Measurements from ENCODE around the gene ICAM2. TPM values are rescaled to one million over a fixed set of nuclear protein-coding genes. Genes with fewer than 3 reads are reported as not detected.
"Not testable (repeated sequence)": the region's sequence is repeated elsewhere in the genome, so short reads cannot be mapped to it uniquely, and the experiment has no call there.

The ICAM2 gene
- total RNA-seq, 1 donor from 2014 or later = 62.2 TPM

- Mint-ChIP-seq H3K9me3 (no peaks in the 10 kb centered on the region), H3K36me3 (ENCODE audit: low read depth) (no peaks in the 10 kb centered on the region), H3K4me3 (no peak overlapping the region), H3K27ac (peak overlapping the region; percentile 58), H3K27me3 (peaks cover 18% of the 10 kb centered on the region), H3K4me1 (peaks cover 46% of the 10 kb centered on the region)
- intact Hi-C loops (cut with micrococcal nuclease) = loop anchor here (2.0 to 5.0 kb wide), 3 partner anchors 33 to 71 kb away; partner anchors contain the start of genes CD79B, GH1 and ICAM2
- DNase-seq = no peak
These were observed 30.6 kb downstream of the ICAM2 start for GRCh38 chr17:63989622-63990345.

GRCh38 chr17:63988741-63989621 is 31.5 kb downstream of the ICAM2 start:
- H3K9me3 Mint-ChIP-seq = no peaks in the 10 kb centered on the region
- peaks cover 16% of the 10 kb centered on the region for H3K27me3 Mint-ChIP-seq
- H3K4me3 Mint-ChIP-seq = no peak overlapping the region
- no peak for DNase-seq
- peaks cover 46% of the 10 kb centered on the region for H3K4me1 Mint-ChIP-seq
- intact Hi-C loops (cut with micrococcal nuclease) = loop anchor here (5.0 kb wide), 2 partner anchors 33 to 57 kb away; partner anchors contain the start of genes CD79B and ICAM2
- no peaks in the 10 kb centered on the region for H3K36me3 Mint-ChIP-seq (ENCODE audit: low read depth)
- no peak overlapping the region for H3K27ac Mint-ChIP-seq

- Mint-ChIP-seq H3K27ac (no peak overlapping the region), H3K4me1 (peaks cover 40% of the 10 kb centered on the region)
These were observed 32.3 kb downstream of the ICAM2 start for GRCh38 chr17:63988127-63988478.

GRCh38 chr17:63987221-63988126 is 33.0 kb downstream of the ICAM2 start:
- DNase-seq = no peak
- peaks cover 3% of the 10 kb centered on the region for H3K36me3 Mint-ChIP-seq (ENCODE audit: low read depth)
- no peak overlapping the region for H3K27ac Mint-ChIP-seq
- no peak overlapping the region for H3K4me3 Mint-ChIP-seq
- peaks cover 12% of the 10 kb centered on the region for H3K27me3 Mint-ChIP-seq
- H3K4me1 Mint-ChIP-seq = peaks cover 36% of the 10 kb centered on the region
- H3K9me3 Mint-ChIP-seq = peaks cover 5% of the 10 kb centered on the region
- intact Hi-C loops (cut with micrococcal nuclease) = loop anchor here (5.0 kb wide), 2 partner anchors 35 to 55 kb away; partner anchors contain the start of genes CD79B and ICAM2

More at GRCh38 chr17:63988127-63988478, 32.3 kb downstream of the ICAM2 start:
- no peak for DNase-seq
- H3K36me3 Mint-ChIP-seq (ENCODE audit: low read depth) = no peaks in the 10 kb centered on the region
- H3K4me3 Mint-ChIP-seq = no peak overlapping the region
- intact Hi-C loops (cut with micrococcal nuclease) = loop anchor here (5.0 kb wide), 2 partner anchors 34 to 56 kb away; partner anchors contain the start of genes CD79B and ICAM2
- no peaks in the 10 kb centered on the region for H3K9me3 Mint-ChIP-seq
- peaks cover 16% of the 10 kb centered on the region for H3K27me3 Mint-ChIP-seq

GRCh38 chr17:63986821-63987220 is 33.6 kb downstream of the ICAM2 start:
- Mint-ChIP-seq H3K36me3 (ENCODE audit: low read depth) (peaks cover 6% of the 10 kb centered on the region), H3K27me3 (peaks cover 10% of the 10 kb centered on the region), H3K4me3 (no peak overlapping the region), H3K9me3 (peaks cover 9% of the 10 kb centered on the region), H3K4me1 (peaks cover 31% of the 10 kb centered on the region), H3K27ac (peak overlapping the region; percentile 51)
- DNase-seq = no peak
- intact Hi-C loops (cut with micrococcal nuclease) = loop anchor here (5.0 kb wide), 2 partner anchors 35 to 55 kb away; partner anchors contain the start of genes CD79B and ICAM2

- Mint-ChIP-seq H3K27me3 (peaks cover 7% of the 10 kb centered on the region), H3K27ac (peak overlapping the region; percentile 85), H3K9me3 (peaks cover 11% of the 10 kb centered on the region), H3K4me1 (peaks cover 26% of the 10 kb centered on the region), H3K4me3 (peak overlapping the region; percentile 40), H3K36me3 (ENCODE audit: low read depth) (peaks cover 6% of the 10 kb centered on the region)
- DNase-seq = no peak
- intact Hi-C loops (cut with micrococcal nuclease) = loop anchor here (2.0 to 5.0 kb wide), 3 partner anchors 37 to 53 kb away; partner anchors contain the start of genes CD79B and ICAM2
These were observed 34.9 kb downstream of the ICAM2 start for GRCh38 chr17:63985387-63986140.

GRCh38 chr17:63984651-63985386 is 35.6 kb downstream of the ICAM2 start:
- peaks cover 4% of the 10 kb centered on the region for H3K27me3 Mint-ChIP-seq
- peaks cover 21% of the 10 kb centered on the region for H3K4me1 Mint-ChIP-seq
- peak overlapping the region; percentile 85 for H3K27ac Mint-ChIP-seq
- intact Hi-C loops (cut with micrococcal nuclease) = loop anchor here (2.0 to 5.0 kb wide), 3 partner anchors 37 to 53 kb away; partner anchors contain the start of genes CD79B and ICAM2
- H3K4me3 Mint-ChIP-seq = peak overlapping the region; percentile 40
- DNase-seq = peak; percentile 88
- peaks cover 6% of the 10 kb centered on the region for H3K36me3 Mint-ChIP-seq (ENCODE audit: low read depth)
- H3K9me3 Mint-ChIP-seq = peaks cover 11% of the 10 kb centered on the region

- Mint-ChIP-seq H3K9me3 (peaks cover 11% of the 10 kb centered on the region), H3K4me3 (no peak overlapping the region), H3K27ac (no peak overlapping the region), H3K4me1 (peaks cover 18% of the 10 kb centered on the region), H3K36me3 (ENCODE audit: low read depth) (peaks cover 6% of the 10 kb centered on the region), H3K27me3 (peaks cover 3% of the 10 kb centered on the region)
- intact Hi-C loops (cut with micrococcal nuclease) = loop anchor here (2.0 kb wide), 1 partner anchor 37 kb away; no protein-coding TSS in a partner anchor
- no peak for DNase-seq
These were observed 36.2 kb downstream of the ICAM2 start for GRCh38 chr17:63984236-63984635.

- H3K36me3 Mint-ChIP-seq (ENCODE audit: low read depth) = peaks cover 6% of the 10 kb centered on the region
- H3K4me3 Mint-ChIP-seq = no peak overlapping the region
- no peak for DNase-seq
- intact Hi-C loops (cut with micrococcal nuclease) = no loop called here
- H3K27ac Mint-ChIP-seq = no peak overlapping the region
- H3K4me1 Mint-ChIP-seq = peaks cover 18% of the 10 kb centered on the region
- peaks cover 11% of the 10 kb centered on the region for H3K9me3 Mint-ChIP-seq
- peaks cover 3% of the 10 kb centered on the region for H3K27me3 Mint-ChIP-seq
These were observed 37.1 kb downstream of the ICAM2 start for GRCh38 chr17:63983320-63983719.

- DNase-seq; H3K36me3 Mint-ChIP-seq (ENCODE audit: low read depth); H3K4me3 Mint-ChIP-seq; H3K27ac Mint-ChIP-seq; intact Hi-C loops (cut with micrococcal nuclease); H3K27me3 Mint-ChIP-seq: not testable (repeated sequence)
- Mint-ChIP-seq H3K9me3 (peaks cover 11% of the 10 kb centered on the region), H3K4me1 (peaks cover 18% of the 10 kb centered on the region)
These were observed 37.8 kb downstream of the ICAM2 start for GRCh38 chr17:63982641-63983040.

GRCh38 chr17:63978272-63979200 is 41.9 kb downstream of the ICAM2 start:
- H3K36me3 Mint-ChIP-seq (ENCODE audit: low read depth) = peaks cover 6% of the 10 kb centered on the region
- no peak for DNase-seq
- peaks cover 16% of the 10 kb centered on the region for H3K27me3 Mint-ChIP-seq
- intact Hi-C loops (cut with micrococcal nuclease) = no loop called here
- peaks cover 11% of the 10 kb centered on the region for H3K9me3 Mint-ChIP-seq
- H3K27ac Mint-ChIP-seq = no peak overlapping the region
- peaks cover 12% of the 10 kb centered on the region for H3K4me1 Mint-ChIP-seq
- H3K4me3 Mint-ChIP-seq = no peak overlapping the region

Measured in activated CD4-positive, alpha-beta T cell treated with anti-CD3 and anti-CD28 coated beads, Interleukin-2, amount 10 ng/mL, durations not matched to agents 24 days and 14 days (primary cell).